GM18508 (cell line): ENCODE measurements around the gene SMAD7.

Experiments
- ATAC-seq: cut with Tn5 transposase; IDR thresholded peaks from one replicate; pipeline ENCODE4 v1.9.1; 2021; ENCODE audit warnings: moderate number of reproducible peaks; ENCODE audit not compliant: insufficient read depth, unreplicated experiment

SMAD7 gene

DNA sequence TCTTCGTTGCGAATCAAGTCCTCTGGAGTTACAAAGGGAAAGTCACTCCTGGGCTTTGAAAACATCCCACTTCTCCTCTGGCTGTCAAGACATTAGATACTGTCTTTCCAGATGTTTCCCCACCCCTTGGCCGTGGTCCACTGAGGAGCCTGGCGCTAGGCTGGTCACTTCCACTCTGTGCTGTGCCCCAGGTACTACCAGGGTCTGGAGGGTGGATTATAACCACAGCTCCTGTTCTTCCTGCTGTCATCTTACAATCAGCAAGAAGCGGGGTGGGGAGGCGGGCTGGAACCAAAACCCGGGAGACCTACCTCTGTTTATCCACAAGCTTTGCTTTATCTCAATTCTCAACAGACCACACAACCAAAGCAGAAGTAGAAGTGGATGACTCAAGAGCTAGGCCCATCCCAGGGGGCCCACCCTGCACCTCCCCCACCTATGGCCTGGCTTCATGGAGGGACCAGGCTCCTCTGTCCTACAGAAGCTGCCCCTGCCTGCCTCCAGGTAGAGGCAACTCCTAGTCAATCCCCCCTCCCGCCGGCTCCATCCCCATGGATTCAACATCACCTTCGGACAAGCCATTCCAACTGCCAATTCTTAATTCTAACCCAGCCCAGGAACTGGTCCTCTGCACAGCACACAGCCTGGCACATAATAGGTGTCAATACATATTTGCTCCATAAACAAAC, 17.8 kb downstream of the SMAD7 start:
- ATAC-seq, result no peak

GRCh38 chr18:48932462-48932818, 18.3 kb downstream of the SMAD7 start:
- no peak for ATAC-seq

GRCh38 chr18:48931680-48932461, 18.9 kb downstream of the SMAD7 start:
- no peak for ATAC-seq

GRCh38 chr18:48930926-48931325, 19.8 kb downstream of the SMAD7 start:
- ATAC-seq, result no peak

DNA sequence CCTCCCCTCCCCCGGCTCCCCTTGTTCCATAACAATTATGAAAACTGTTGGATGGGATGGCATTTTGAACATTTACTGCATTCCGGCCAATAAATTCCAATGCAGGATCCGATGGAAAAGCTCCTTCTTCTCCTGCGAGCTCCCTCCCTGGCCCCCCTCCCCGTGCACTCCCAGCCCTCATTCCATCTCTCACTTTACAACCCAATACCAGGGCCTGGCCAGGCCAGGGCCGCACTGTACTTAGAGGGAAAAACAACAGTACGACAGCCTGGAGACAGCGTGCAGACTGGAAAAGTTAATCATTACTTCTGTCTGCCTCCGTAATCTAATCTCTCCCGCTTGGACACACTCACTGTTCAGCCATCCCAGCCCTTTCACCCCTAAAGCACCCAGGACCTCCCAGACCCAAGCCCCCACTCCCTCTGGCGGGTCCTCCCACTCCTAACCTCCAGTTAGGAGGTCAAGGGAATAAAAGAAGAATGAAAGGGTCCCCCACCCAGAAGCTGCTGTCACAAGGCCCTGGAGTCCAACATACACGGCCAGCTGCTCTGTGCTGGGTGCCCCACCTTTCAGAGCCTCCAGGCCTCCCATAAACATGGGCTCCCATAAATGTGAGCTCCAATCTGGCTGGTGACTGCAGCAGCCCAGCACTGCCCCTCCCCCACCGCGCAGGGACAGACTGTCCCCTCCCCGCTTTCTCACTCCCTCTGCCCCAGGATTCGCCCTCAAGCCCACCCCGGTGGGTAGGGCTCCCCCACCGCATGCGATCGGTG, 20.6 kb downstream of the SMAD7 start:
- ATAC-seq, result no peak

DNA sequence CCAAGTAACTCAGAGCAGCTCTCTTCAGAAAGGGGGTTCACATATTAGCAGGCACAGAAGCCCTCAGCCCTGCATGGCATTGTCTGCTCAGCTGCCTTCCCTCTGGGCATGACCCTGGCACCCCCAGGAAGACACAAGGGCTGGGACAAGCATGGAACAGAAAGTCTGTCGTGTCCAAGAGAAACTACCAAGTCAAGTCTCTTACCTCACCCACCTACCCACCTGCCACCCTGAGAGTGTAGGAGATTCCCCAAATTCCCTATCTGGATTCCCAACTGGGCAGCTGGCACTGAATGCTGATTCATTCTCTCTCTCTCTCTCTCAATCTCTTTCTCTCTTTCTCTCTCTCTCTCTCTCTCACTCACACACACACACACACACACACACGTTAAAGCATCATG, 21.6 kb downstream of the SMAD7 start:
- ATAC-seq, result no peak

DNA sequence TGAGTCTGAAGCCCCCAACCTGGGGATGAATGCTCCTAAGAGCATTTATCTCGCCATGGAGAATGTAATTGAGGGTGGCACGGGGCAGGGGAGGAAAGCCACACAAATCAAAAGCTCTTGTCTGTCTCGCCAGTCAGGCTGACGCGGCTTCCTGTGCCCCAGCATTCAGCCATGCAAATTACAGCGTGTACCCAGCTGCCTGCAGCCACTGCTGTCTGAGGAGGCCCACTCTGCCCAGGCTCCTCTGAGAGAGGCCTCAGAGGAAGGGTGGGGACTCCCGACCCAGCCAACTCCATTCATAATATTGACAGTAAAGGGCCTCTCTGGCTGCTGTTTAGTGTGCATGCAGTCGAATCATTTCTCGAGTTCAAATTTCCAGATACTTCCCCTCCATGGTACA, 22.0 kb downstream of the SMAD7 start:
- ATAC-seq, result peak; percentile 46

DNA sequence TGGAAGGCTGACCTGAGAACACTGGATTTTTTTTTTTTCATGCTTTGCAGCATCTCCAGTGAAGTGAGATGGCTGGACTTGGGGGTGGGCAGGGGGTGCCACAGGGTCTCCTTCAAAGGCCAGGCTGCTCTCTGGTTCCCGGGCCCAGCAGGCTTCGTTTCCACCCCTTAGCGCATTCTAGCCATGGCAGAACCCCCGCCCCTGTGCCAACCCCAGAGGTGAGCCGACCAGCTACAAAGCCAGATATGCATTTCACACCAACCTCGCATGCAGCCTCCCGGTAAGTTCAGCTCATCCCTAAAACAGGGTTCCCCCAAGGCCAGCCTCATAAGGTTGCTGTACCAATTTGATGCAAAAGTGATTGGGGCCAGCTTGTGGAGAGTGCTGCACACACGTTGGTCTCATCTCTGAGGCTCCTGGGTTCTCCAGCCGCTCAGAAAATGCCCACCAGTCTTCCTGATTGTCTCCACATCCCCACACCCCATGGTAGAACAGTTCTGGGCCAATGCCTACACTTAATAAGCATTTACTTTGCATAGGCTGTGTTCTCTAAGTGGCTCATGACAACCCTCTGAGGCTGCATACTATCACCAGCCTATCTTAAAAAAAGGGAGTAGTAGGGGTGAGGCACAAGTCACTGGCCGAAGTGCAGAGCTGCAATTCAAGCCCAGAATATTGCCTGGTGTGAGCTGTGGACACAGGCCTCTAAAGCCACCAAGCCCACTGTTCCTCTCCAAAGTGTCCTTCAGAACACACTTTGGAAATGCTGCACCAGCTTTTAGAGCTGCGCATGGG, 23.3 kb downstream of the SMAD7 start:
- ATAC-seq, result no peak

- ATAC-seq, result no peak
These were observed 24.3 kb downstream of the SMAD7 start for GRCh38 chr18:48926420-48926857.

DNA sequence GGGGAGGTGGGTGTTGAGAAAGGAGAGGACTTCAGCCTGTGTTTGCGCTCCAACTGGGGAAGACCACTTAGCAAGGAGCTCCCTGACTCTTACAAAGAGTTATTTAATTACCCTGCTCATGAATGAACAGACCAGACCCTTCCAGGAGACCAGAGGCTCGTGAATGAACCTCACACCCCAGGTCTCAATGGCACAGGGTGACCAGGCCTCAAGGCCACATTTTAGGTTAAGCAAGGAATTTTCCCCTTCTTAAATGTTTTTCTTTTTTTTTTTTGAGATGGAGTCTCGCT, 25.3 kb downstream of the SMAD7 start:
- no peak for ATAC-seq

DNA sequence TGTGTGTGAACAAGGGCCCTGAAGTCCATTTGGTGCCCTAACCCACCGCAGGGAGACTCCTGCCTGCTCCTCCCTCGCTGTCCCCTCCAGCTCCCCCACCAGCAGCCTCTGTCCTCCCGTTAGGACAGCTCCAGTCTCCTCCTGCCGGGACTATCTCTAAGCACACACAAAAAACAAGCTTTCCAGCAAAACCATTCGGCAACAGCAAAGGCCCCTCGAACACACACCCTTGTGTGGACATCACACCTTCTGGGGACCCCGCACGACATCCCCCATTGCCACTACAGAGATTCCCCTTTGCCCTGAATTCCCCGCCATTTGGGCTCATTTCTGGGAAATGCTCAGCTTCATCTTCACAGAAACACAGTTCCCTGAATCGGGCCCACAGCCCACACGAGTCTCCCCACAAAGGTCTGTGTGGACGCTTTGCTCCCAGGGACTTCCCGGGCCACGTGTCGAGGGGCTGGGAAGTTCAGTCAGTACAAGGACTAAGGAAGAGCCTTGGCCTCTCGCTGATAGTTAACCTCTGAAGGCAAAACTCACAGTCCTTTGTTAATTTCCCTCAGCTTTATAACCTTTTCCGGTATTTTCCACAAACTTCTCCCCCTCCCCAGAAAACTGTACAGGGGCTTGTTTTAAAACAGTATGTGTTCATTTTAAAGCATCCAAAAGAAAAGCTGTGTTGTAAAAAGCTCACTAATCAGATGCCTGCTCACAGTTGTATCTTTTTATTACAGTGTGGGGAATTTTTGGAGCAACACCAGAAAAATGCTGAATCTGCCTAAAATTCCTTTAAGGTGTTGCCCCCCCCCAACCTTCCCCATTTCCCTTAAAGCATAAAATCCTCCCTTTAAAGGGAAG, 25.9 kb downstream of the SMAD7 start:
- ATAC-seq, result no peak

DNA sequence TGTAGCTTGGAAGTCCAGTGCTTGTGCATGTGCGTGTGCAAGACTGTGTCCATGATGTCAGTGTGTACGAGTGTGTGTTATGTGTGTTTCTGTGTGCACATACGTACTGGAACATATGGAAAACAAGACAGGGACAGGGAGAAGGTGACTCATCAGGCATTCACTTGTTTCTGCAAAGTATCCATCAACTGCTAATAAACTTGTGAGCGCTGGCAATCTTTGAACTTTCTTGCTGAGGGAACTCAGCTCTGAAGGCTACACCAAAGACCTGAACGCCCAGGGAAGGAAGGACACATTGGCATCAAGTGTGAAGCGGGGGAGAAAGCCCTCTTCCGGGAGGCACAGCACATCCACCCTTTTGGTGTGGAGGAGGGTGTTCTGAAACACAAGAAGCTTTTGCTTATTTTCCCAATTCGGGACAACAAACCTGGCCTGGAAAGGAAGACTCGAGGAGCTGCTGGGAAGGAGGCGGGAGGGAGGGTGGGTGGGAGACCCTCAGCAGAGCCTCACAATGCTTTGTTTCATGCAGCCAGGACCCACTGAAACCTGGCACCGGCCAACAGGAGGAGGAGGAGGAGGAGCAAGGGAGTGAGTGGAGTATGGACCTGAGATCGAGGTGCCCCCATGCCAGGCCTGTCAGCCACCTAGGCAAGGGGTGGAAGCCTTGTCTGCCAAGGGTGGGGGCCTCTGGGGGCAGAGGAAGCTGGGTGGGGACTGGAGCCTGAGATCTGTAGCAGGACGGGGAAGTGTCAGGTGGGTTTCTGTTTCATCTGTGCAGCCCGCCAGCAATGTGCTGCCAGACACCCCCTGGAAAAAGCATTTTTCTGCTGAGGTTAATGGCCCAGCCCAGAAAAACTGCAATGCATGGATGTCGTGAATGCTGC, 26.8 kb downstream of the SMAD7 start:
- no peak for ATAC-seq

- no peak for ATAC-seq
These were observed 27.7 kb downstream of the SMAD7 start for GRCh38 chr18:48922801-48923730.

GRCh38 chr18:48922226-48922800, 28.5 kb downstream of the SMAD7 start:
- ATAC-seq, result no peak

- no peak for ATAC-seq
These were observed 29.2 kb downstream of the SMAD7 start for GRCh38 chr18:48921305-48922225.

GRCh38 chr18:48920408-48921038, 30.2 kb downstream of the SMAD7 start:
- ATAC-seq, result no peak
